Loucy (cell line): ENCODE data around the gene MACC1.

Experiments
- H2AFZ ChIP-seq: fragments of 200-600 bp; sonication (generic); 2 replicates; pipeline ENCODE4 v1.6.0; 2016; ENCODE audit warnings: antibody characterized with exemption, mild to moderate bottlenecking, low read length, moderate library complexity
- H3F3A ChIP-seq: fragments of 200-600 bp; 2 replicates; pipeline ENCODE4 v1.6.0; 2016; ENCODE audit warnings: antibody characterized with exemption, low read depth, mild to moderate bottlenecking
- H3K27me3 ChIP-seq: fragments of 200-600 bp; sonication (generic); 2 replicates; pipeline ENCODE4 v1.6.1; 2014; ENCODE audit warnings: low read length, mild to moderate bottlenecking; ENCODE audit not compliant: insufficient read depth, poor library complexity, severe bottlenecking
- H3K36me3 ChIP-seq: fragments of 200-600 bp; sonication (generic); 2 replicates; pipeline ENCODE4 v1.6.1; 2016; ENCODE audit warnings: low read length; ENCODE audit not compliant: insufficient read depth
- H3K4me1 ChIP-seq: fragments of 200-600 bp; sonication (generic); 2 replicates; pipeline ENCODE4 v1.5.1; 2014; ENCODE audit warnings: low read length, mild to moderate bottlenecking; ENCODE audit not compliant: insufficient read depth, poor library complexity, severe bottlenecking
- H3K4me2 ChIP-seq: fragments of 200-600 bp; sonication (generic); 2 replicates; pipeline ENCODE4 v1.6.0; 2014; ENCODE audit warnings: antibody characterized with exemption, low read length, low read depth, mild to moderate bottlenecking; ENCODE audit not compliant: poor library complexity, severe bottlenecking
- H3K4me3 ChIP-seq: fragments of 200-600 bp; sonication (generic); 2 replicates; pipeline ENCODE4 v1.5.1; 2014; ENCODE audit warnings: low read length, mild to moderate bottlenecking, mixed read lengths; ENCODE audit not compliant: poor library complexity, severe bottlenecking
- H3K79me2 ChIP-seq: fragments of 200-600 bp; sonication (generic); 2 replicates; pipeline ENCODE4 v1.6.1; 2014; ENCODE audit warnings: low read length; ENCODE audit not compliant: insufficient read depth
- H3K9ac ChIP-seq: fragments of 200-600 bp; sonication (generic); 2 replicates; pipeline ENCODE4 v1.6.0; 2014; ENCODE audit warnings: mild to moderate bottlenecking, low read depth, low read length, moderate library complexity; ENCODE audit not compliant: poor library complexity, severe bottlenecking
- H3K9me2 ChIP-seq: fragments of 200-600 bp; sonication (generic); replicated peaks from 2 replicates; pipeline ENCODE4 v1.6.1; 2016; ENCODE audit warnings: low read depth, low read length, mixed read lengths
- H3K9me3 ChIP-seq: fragments of 200-600 bp; sonication (generic); 2 replicates; pipeline ENCODE4 v1.6.1; 2014; ENCODE audit warnings: mild to moderate bottlenecking, antibody characterized with exemption, low read length, low read depth; ENCODE audit not compliant: insufficient read depth
- H4K20me1 ChIP-seq: fragments of 200-600 bp; sonication (generic); 2 replicates; pipeline ENCODE4 v1.6.0; 2014; ENCODE audit warnings: antibody characterized with exemption, low read length, mild to moderate bottlenecking; ENCODE audit not compliant: insufficient read depth, poor library complexity, severe bottlenecking
- CTCF ChIP-seq: fragments of 200-600 bp; sonication (generic); conservative IDR thresholded peaks from 2 replicates; pipeline ENCODE4 v1.5.1; 2014; ENCODE audit warnings: mild to moderate bottlenecking, antibody characterized with exemption, low read length
- EZH2phosphoT487 ChIP-seq: fragments of 200-600 bp; IDR thresholded peaks from 2 replicates; pipeline ENCODE4 v1.6.1; 2018; ENCODE audit warnings: antibody characterized with exemption, mild to moderate bottlenecking, moderate library complexity, borderline replicate concordance

MACC1 gene

GRCh38 chr7:20144801-20145200 is 72.4 kb downstream of the MACC1 start:
- no peaks in the 10 kb centered on the region for H3K27me3 ChIP-seq
- no peak overlapping the region for H3K4me3 ChIP-seq
- no peaks in the 10 kb centered on the region for H3F3A ChIP-seq
- H3K9me3 ChIP-seq: no peaks in the 10 kb centered on the region
- H4K20me1 ChIP-seq: no peaks in the 10 kb centered on the region
- H3K9ac ChIP-seq: no peak overlapping the region
- no peak overlapping the region for H3K4me2 ChIP-seq
- TF ChIP-seq CTCF (no peak), EZH2phosphoT487 (no peak)
- H3K4me1 ChIP-seq: no peaks in the 10 kb centered on the region
- H3K79me2 ChIP-seq: no peaks in the 10 kb centered on the region
- H2AFZ ChIP-seq: no peak overlapping the region
- no peaks in the 10 kb centered on the region for H3K36me3 ChIP-seq
- no peaks in the 10 kb centered on the region for H3K9me2 ChIP-seq

- H3K79me2 ChIP-seq: no peaks in the 10 kb centered on the region
- H4K20me1 ChIP-seq: no peaks in the 10 kb centered on the region
- no peak overlapping the region for H3K4me3 ChIP-seq
- H3K27me3 ChIP-seq: no peaks in the 10 kb centered on the region
- TF ChIP-seq EZH2phosphoT487 (no peak), CTCF (no peak)
- no peak overlapping the region for H3K9ac ChIP-seq
- no peaks in the 10 kb centered on the region for H3K9me2 ChIP-seq
- no peaks in the 10 kb centered on the region for H3K9me3 ChIP-seq
- no peak overlapping the region for H3K4me2 ChIP-seq
- no peaks in the 10 kb centered on the region for H3K36me3 ChIP-seq
- H3F3A ChIP-seq: no peaks in the 10 kb centered on the region
- H3K4me1 ChIP-seq: no peaks in the 10 kb centered on the region
- H2AFZ ChIP-seq: no peak overlapping the region
Measured at GRCh38 chr7:20141666-20142065, 75.5 kb downstream of the MACC1 start.

GRCh38 chr7:20141002-20141345 is 76.2 kb downstream of the MACC1 start:
- H3K4me3 ChIP-seq: no peak overlapping the region

More at GRCh38 chr7:20141002-20141345, 76.2 kb downstream of the MACC1 start:
- Histone ChIP-seq H2AFZ (no peak overlapping the region), H3K4me1 (no peaks in the 10 kb centered on the region), H3F3A (no peaks in the 10 kb centered on the region), H3K4me2 (no peak overlapping the region), H4K20me1 (no peaks in the 10 kb centered on the region), H3K9me2 (no peaks in the 10 kb centered on the region), H3K79me2 (no peaks in the 10 kb centered on the region), H3K27me3 (no peaks in the 10 kb centered on the region), H3K36me3 (no peaks in the 10 kb centered on the region), H3K9ac (no peak overlapping the region), H3K9me3 (no peaks in the 10 kb centered on the region)
- TF ChIP-seq CTCF (no peak), EZH2phosphoT487 (no peak)
